ENCODE data around the gene CDH23.

Gene CDH23

DNA sequence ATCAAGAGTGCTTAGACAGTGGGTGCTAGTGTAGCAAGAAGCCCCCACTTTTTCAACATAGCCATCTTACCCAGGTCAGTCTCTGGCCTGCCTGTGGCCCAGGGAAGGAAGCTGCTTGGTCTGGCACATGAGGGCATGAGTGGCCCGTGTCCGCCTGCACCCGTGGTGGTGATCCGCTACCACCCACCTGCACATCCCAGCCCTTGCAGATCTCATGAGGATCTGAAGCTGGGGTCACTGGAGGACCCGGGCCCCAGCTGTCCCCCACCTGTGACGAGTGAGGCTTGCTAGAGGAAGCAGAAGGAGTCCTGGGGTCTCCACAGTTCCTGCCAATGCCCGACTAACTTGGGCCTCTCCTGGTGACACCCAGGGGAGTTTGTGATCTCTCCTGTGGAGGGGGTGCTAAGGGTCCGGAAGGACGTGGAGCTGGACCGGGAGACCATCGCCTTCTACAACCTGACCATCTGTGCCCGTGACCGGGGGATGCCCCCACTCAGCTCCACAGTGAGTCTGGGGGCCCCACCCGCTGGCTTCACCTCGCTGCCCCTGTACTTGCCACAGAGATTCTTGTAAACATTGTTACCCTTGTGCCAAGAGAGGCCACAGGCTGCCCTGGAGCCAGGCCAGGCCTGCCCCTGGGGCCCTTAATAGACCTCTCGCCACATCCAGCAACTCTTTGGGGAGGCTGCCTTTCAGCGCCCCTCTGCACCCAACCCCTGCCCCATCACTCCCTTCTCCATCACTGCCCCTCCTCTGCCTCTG is 387.4 kb downstream of the CDH23 start:
- TF ChIP-seq JUND (IDR thresholded peaks at IDR 0.05; ENCODE audit: low read depth): no peak
- DNase-seq (ENCODE audit: low read depth in 1 of 2, low spot score in 1 of 2): no peak
- in situ Hi-C loops (cut with HindIII; ENCODE audit: low pct_unique_long_range_greater_than_20kb, low sequenced_read_pairs): no loop called here

DNA sequence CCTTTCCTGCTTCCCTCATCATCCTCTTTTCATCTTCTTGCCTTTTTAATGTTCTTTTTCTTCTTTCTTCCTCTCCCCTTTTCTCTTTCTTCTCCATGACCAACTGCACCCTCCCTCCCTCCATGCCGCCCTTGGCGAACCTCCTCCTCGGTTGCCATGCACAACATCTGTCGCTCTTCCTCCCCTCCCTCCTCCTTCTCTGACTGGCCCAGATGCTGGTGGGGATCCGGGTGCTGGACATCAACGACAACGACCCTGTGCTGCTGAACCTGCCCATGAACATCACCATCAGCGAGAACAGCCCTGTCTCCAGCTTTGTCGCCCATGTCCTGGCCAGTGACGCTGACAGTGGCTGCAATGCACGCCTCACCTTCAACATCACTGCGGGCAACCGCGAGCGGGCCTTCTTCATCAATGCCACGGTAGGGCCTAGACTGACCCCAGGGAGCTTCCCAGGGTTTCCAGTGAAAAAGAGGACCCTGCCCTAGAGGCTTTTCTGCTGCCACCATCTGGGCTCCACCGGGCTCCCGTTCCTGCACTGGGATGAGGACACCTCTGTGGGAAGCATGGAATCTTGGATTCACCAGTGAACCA is 388.1 kb downstream of the CDH23 start:
- no peak for DNase-seq (ENCODE audit: low read depth in 1 of 2, low spot score in 1 of 2)
- in situ Hi-C loops (cut with HindIII; ENCODE audit: low pct_unique_long_range_greater_than_20kb, low sequenced_read_pairs): no loop called here
- no peak for TF ChIP-seq JUND (IDR thresholded peaks at IDR 0.05; ENCODE audit: low read depth)

DNA sequence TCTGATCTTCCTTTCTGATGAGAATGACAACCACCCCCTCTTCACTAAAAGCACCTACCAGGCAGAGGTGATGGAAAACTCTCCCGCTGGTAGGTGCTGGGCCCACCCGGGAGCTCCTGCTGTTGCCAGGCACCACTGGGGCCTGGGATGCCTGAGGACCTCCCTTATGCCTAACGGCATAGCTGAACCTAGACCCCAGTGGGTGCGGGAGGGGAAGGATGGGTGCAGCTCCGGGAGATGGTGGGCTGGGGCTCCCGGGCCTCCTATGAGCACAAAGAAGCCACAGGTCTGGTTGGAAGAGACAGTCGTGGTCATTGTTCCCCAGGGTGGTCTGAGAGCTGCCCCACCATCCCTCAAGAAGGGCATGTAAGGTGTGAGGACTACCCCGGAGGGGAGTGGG is 392.2 kb downstream of the CDH23 start:
- in situ Hi-C loops (cut with HindIII; ENCODE audit: low pct_unique_long_range_greater_than_20kb, low sequenced_read_pairs): no loop called here
- TF ChIP-seq JUND (IDR thresholded peaks at IDR 0.05; ENCODE audit: low read depth): no peak
- no peak for DNase-seq (ENCODE audit: low read depth in 1 of 2, low spot score in 1 of 2)

DNA sequence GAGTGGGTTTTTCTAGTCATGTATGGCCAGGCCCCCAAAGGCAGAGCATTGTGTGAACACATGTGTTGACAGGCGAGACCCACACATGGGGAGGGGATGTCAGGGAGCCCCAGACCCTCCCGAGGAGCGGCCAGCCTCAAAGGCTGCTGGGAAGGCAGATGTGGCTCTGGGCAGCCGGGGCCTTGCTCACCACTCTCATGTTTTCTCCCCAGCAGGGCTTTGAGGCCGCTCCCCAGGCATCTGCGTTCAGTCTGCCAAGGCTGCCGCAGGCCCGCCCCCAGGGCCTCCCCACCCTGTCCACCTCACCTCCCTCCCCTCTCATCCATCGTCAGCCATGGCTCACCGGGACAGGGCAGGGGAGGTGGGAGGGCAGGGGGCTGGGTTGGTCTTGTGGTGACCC is 393.2 kb downstream of the CDH23 start:
- in situ Hi-C loops (cut with HindIII; ENCODE audit: low pct_unique_long_range_greater_than_20kb, low sequenced_read_pairs): no loop called here
- no peak for DNase-seq (ENCODE audit: low read depth in 1 of 2, low spot score in 1 of 2)
- no peak for TF ChIP-seq JUND (IDR thresholded peaks at IDR 0.05; ENCODE audit: low read depth)

DNA sequence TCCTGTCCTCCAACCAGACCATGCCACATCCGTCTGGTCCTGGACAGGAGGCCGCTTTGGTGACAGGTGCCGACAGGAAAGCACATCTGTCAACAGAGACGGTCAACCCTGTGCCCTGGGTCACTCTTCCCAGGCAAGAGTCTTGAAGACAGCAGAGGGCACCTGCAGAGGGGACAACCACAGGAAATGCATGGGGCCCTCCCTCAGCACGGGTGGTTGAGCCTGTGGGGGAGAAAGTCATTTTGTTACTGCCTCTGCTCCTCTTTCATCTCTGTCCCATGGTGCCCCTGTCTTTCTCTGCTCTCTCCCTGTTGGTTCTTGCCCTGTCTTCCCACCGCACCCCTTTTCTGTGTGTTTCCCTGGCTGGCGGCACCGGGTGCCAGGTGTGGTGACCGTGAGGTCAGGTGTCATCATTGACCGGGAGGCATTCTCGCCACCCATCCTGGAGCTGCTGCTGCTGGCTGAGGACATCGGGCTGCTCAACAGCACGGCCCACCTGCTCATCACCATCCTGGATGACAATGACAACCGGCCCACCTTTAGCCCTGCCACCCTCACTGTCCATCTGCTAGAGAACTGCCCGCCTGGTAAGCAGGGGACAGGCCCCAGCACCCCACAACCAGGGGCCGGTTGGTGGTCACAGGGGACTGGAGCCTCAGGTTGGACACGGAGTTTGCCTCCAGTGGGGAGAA is 394.2 kb downstream of the CDH23 start:
- no peak for TF ChIP-seq JUND (IDR thresholded peaks at IDR 0.05; ENCODE audit: low read depth)
- DNase-seq (ENCODE audit: low read depth in 1 of 2, low spot score in 1 of 2): no peak
- in situ Hi-C loops (cut with HindIII; ENCODE audit: low pct_unique_long_range_greater_than_20kb, low sequenced_read_pairs): no loop called here

DNA sequence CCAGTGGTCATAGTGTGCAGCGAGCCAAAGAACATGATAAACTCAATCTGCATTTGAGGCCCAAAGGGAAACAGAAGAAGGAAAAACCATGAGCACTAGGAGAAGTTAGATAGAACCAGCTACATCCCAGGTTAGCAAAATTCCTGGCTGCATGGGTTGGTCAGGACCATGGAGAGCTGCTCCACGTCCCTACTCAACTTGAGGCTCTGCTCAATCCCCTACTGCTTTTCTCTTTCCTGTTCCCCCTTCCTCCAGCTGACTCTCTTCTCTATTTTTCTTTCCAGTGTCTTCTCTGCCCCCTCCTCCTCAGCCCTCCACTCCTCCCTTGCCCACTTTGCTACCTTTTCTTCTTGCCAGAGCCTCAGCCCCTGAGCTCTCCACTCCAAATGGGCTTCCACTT is 398.5 kb downstream of the CDH23 start:
- DNase-seq (ENCODE audit: low read depth in 1 of 2, low spot score in 1 of 2): peak; percentile 44 to 48
- TF ChIP-seq JUND (IDR thresholded peaks at IDR 0.05; ENCODE audit: low read depth): no peak
- in situ Hi-C loops (cut with HindIII; ENCODE audit: low pct_unique_long_range_greater_than_20kb, low sequenced_read_pairs): no loop called here

DNA sequence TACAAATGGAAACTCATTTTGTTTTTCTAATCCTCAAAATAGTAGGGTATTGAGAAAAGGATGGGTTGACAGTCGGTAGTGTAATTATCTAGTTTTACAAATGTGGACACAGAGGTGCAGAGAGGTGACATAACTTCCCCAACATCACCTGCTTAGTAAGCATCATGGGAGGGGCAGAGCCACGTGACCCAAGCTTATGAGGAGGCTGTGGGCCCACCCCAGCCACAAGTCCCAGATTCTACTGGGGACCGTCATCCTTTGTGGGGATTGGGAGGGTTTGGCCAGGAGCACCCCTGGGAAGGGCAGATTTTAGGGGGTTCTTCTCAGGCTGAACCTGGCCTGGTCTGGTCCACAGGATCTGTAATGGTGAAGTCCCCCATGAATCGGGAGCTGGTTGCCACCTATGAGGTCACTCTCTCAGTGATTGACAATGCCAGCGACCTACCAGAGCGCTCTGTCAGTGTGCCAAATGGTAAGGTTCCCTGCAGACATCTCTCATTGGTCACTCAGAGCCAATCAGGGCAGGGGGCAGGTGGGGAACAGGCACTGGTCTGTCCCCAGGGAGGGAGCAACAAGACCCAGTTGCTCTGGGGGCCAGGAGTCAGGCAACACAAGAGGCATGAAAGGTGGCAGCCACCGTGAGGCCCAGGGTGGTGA is 400.2 kb downstream of the CDH23 start:
- peak in 1 of 2 experiments; percentile 32 for DNase-seq (ENCODE audit: low read depth in 1 of 2, low spot score in 1 of 2)
- in situ Hi-C loops (cut with HindIII; ENCODE audit: low pct_unique_long_range_greater_than_20kb, low sequenced_read_pairs): no loop called here
- no peak for TF ChIP-seq JUND (IDR thresholded peaks at IDR 0.05; ENCODE audit: low read depth)

DNA sequence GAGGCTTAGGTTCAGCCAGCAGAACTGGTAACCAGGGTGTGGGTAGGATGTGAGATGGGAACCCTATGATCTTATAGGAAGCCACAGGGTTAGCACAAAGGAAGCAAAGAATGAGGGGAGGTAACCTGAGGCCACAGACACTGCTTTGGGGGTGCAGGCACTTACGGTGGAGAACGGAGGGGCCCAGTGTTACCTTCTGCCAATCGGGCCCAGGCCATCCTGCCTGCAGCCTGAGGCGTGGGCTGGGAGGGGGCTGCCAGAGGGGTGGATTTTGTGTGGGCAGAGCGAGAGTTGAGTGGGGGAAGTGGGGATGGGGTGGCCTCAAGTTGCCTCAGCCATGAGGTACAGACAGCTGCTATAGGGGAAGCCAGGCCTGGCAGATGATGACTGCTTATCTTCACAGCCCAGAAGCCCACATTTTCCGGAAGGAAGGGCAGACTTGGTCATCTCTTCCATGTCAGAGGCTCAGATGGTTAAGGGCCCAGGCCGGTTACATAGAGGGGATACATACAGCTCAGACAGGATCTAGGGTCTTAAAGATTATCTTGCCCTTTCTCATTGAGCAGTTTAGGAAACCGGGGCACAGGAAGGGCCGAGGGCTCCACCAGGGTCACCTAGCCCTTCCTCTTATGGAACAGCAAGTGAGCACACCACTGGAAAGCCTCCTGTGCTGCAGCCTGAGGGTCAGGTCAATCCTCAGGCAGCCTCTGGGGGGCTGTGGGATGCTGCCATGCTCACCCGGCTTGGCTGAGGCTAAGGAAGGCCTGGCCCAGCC is 401.0 kb downstream of the CDH23 start:
- no peak for DNase-seq (ENCODE audit: low read depth in 1 of 2, low spot score in 1 of 2)
- in situ Hi-C loops (cut with HindIII; ENCODE audit: low pct_unique_long_range_greater_than_20kb, low sequenced_read_pairs): no loop called here
- no peak for TF ChIP-seq JUND (IDR thresholded peaks at IDR 0.05; ENCODE audit: low read depth)

DNA sequence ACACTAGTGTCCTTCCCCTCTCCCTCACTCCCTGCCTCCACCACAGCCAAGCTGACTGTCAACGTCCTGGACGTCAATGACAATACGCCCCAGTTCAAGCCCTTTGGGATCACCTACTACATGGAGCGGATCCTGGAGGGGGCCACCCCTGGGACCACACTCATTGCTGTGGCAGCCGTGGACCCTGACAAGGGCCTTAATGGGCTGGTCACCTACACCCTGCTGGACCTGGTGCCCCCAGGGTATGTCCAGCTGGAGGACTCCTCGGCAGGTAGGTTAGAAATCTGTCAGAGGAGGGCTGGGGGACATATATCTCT is 401.5 kb downstream of the CDH23 start:
- in situ Hi-C loops (cut with HindIII; ENCODE audit: low pct_unique_long_range_greater_than_20kb, low sequenced_read_pairs): no loop called here
- DNase-seq (ENCODE audit: low read depth in 1 of 2, low spot score in 1 of 2): no peak

DNA sequence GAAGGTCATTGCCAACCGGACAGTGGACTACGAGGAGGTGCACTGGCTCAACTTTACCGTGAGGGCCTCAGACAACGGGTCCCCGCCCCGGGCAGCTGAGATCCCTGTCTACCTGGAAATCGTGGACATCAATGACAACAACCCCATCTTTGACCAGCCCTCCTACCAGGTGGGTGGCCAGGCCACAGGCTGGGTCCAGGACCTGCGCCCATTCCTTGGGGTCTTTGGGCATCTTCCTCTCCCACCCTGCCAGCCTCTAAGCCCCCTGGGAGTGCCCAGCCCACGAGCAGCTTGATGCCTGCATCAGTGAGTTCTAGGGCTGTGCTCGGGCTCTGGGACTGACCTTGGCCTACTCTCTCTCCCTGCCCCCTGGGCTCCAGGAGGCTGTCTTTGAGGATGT is 402.4 kb downstream of the CDH23 start:
- no peak for DNase-seq (ENCODE audit: low read depth in 1 of 2, low spot score in 1 of 2)
- in situ Hi-C loops (cut with HindIII; ENCODE audit: low pct_unique_long_range_greater_than_20kb, low sequenced_read_pairs): no loop called here
- no peak for TF ChIP-seq JUND (IDR thresholded peaks at IDR 0.05; ENCODE audit: low read depth)

More for the DNA sequence above, 401.5 kb downstream of the CDH23 start:
- no peak for TF ChIP-seq JUND (IDR thresholded peaks at IDR 0.05; ENCODE audit: low read depth)

DNA sequence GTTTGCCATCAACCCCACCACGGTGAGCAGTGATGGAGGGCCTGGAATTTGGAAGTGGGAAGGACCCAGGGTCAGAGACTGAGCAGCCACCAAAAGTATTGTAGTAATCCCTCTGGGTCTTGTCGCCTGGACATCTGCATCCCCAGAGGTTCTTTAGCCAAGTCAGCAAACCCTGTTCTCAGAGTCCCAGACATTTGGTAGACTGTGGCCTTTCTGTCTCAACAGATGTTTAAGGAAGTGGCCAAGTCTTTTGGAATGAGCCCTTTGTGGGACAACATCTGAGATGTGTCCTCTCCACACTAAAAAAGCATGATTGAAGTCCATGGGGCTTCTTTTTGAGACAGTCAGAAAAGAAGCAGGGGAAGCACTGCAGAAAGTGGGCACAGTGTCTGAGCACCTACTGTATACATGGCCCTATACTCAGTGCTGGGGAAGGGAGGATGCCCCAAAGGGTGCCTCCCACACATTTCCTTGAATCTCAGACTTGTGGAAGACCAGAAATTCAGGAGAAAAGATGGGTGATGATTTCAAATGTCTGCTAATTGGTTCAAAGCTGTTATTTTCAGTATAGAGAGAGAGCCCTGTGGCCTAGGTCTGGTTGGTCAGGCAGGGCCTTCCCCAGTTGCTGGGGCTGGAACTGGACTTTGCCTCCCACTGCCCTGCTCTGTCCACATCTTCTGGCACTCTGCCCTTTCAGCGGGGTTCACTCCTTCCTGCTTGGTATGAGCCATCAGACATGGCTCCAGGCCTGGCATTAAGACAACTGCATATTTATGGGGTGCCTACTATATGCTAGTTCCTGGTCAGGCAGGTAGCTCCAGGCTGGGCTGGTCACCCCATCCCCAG is 403.1 kb downstream of the CDH23 start:
- in situ Hi-C loops (cut with HindIII; ENCODE audit: low pct_unique_long_range_greater_than_20kb, low sequenced_read_pairs): no loop called here
- TF ChIP-seq JUND (IDR thresholded peaks at IDR 0.05; ENCODE audit: low read depth): no peak
- no peak for DNase-seq (ENCODE audit: low read depth in 1 of 2, low spot score in 1 of 2)

Measured in T47D (cell line).